Psoas muscle (tissue), 8 donors: ENCODE measurements around the gene HYPK. TPM values are rescaled to one million over a fixed set of nuclear protein-coding genes. Genes with fewer than 3 reads are reported as not detected.

Experiments used
- ATAC-seq, 4 donors: fragments of 200-7000 bp; cut with Tn5 transposase; one replicate each; pipeline ENCODE4 v1.9.1; 2020; ENCODE audit warnings: moderate library complexity in 3 of 4, mild to moderate bottlenecking in 2 of 4
- DNase-seq, 2 donors: peaks; one replicate each; pipeline ENCODE4 v3.0.0-alpha.2; 2020
- H3K27ac ChIP-seq: fragments of 200-600 bp; one replicate; pipeline ENCODE4 v1.8.0; 2022
- H3K27me3 ChIP-seq, 3 donors: fragments of 200-600 bp in 1 of 3; one replicate each; pipeline versions ENCODE4 v1.6.1 to v1.8.0; 2013 to 2022; ENCODE audit warnings: low read length in 2 of 3, mild to moderate bottlenecking in 2 of 3, moderate library complexity in 1 of 3; ENCODE audit not compliant: insufficient read depth in 3 of 3
- H3K36me3 ChIP-seq, 2 donors: fragments of 200-600 bp in 1 of 2; one replicate each; pipeline versions ENCODE4 v1.6.1 to v1.8.0; 2013 to 2022; ENCODE audit warnings: low read depth in 1 of 2, mild to moderate bottlenecking in 1 of 2, moderate library complexity in 1 of 2; ENCODE audit not compliant: insufficient read depth in 1 of 2
- H3K4me1 ChIP-seq: fragments of 200-600 bp; one replicate; pipeline ENCODE4 v1.8.0; 2022
- H3K4me3 ChIP-seq: fragments of 200-600 bp; one replicate; pipeline ENCODE4 v1.8.0; 2022; ENCODE audit warnings: mild to moderate bottlenecking
- H3K9me3 ChIP-seq: fragments of 200-600 bp; one replicate; pipeline ENCODE4 v1.8.0; 2022
- WGBS, 3 donors: extraction: QIAGEN DNeasy Blood & Tissue Kit; methylation state at CpG; one replicate each; pipeline versions ENCODE4 v1.1.6 to v1.1.7; 2013; 5-methylcytosine and 5-hydroxymethylcytosine counted together
- intact Hi-C, 2 donors: fragments of 100-400 bp; cut with DNase I; formaldehyde crosslinking; loops; one replicate each; pipeline versions ENCODE4 v1.11.0 to v1.14.2; 2022
- polyA plus RNA-seq, 3 donors: library from polyadenylated mRNA; stranded (reverse); fragments of 200-250 nt; gene quantifications; one replicate each; pipeline ENCODE4 v1.2.3, GENCODE V29; 2013
- total RNA-seq, 4 donors: library from RNA; stranded (reverse); fragmentation: NEBNext Ultra II Directional in 2 of 4; extraction: Animal tissue kit (Norgen Biotek cat#: 25700) in 2 of 4; gene quantifications; one replicate each; pipeline versions ENCODE4 v1.2.1 to v1.2.4, GENCODE V29; 2021 to 2023
- TF ChIP-seq, protein P1 (sequence below): fragments of 200-600 bp; IDR thresholded peaks from one replicate; pipeline ENCODE4 v1.8.0; 2022; ENCODE audit warnings: antibody characterized with exemption
- donor health status: healthy with polysubstance abuse.
- donor health status: DM: no; HTN: no; CAD: no; lungs with moderate emphysema.
- donor health status: Bipolar disorder and iron deficiency.
- donor health status: healthy.
- donor health status: DM: yes; HTN: yes; CAD: no.
- donor health status: DM: no; HTN: no; CAD: no.
- donor health status: DM: no; HTN: no; CAD: no.
- donor health status: DM: yes; HTN: yes; CAD: no.

The HYPK gene
- total and polyA plus RNA-seq, 7 donors: 0.77 to 36.5 (median 19.1) TPM

DNA sequence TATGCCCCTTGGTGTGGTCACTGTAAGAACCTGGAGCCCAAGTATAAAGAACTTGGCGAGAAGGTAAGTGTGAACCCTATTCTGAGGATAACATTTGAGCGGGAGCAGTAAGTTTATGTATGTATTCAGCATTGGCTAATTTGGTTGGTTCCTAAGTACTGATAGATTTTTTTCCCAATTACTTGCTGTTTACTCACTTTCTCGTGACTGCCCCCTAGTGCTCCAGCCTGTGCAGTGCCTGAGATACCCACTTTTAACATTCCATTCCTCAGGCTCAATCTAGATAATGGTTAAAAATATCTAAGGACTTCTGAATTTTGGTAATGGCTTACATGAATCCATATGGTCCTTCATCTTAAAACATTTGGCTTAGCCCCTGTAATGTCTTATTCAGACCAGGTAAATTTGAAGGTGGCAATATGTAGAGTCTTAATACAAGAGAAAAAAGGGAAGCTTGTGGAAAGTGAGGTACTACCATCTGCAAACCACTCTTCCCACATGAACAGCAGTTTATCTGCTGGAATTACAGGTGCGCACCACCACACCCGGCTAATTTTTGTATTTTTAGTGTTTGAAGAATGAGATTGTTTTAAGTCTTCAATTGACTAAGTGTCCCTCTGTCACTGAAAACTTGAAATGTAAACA, 30.7 kb upstream of the HYPK start:
- peak in 1 of 2 donors; percentile 44 for DNase-seq
- peak in 3 of 4 donors; percentile 54 to 67 (median 54) for ATAC-seq
- Histone ChIP-seq H3K27ac (no peak overlapping the region), H3K4me1 (no peaks in the 10 kb centered on the region), H3K9me3 (no peaks in the 10 kb centered on the region), H3K4me3 (no peak overlapping the region), H3K36me3 (peaks cover 19 to 96% of the 10 kb centered on the region in 2 donors), H3K27me3 (no peaks in the 10 kb centered on the region)
- 76 to 77% (median 76%) methylated on average over 5 of the region's 5 CpGs for WGBS, 3 donors
- TF ChIP-seq, protein P1, sequence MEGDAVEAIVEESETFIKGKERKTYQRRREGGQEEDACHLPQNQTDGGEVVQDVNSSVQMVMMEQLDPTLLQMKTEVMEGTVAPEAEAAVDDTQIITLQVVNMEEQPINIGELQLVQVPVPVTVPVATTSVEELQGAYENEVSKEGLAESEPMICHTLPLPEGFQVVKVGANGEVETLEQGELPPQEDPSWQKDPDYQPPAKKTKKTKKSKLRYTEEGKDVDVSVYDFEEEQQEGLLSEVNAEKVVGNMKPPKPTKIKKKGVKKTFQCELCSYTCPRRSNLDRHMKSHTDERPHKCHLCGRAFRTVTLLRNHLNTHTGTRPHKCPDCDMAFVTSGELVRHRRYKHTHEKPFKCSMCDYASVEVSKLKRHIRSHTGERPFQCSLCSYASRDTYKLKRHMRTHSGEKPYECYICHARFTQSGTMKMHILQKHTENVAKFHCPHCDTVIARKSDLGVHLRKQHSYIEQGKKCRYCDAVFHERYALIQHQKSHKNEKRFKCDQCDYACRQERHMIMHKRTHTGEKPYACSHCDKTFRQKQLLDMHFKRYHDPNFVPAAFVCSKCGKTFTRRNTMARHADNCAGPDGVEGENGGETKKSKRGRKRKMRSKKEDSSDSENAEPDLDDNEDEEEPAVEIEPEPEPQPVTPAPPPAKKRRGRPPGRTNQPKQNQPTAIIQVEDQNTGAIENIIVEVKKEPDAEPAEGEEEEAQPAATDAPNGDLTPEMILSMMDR: peak; percentile 64
- intact Hi-C loops: no loop called here

DNA sequence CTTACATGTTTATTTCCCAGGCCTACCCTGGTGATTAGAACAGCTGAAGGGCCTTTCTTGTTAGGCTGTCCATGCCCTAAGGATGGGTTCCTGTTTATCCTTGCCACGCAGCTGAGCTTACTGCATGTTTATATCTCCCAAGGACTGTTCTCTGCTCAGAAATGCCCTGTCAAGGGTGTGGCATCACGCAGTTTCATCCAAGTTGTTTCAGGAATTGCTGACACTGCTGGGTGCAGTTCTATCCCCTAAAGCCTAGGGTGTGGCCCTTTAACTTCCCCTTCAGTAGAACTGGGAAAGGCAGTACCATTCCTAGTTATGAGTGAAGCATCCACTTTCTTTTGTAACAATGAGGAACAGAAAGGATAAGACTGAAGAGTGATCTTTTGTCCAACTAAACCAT, 28.6 kb upstream of the HYPK start:
- intact Hi-C loops: no loop called here
- 61 to 77% (median 73%) methylated on average over 2 of the region's 2 CpGs for WGBS, 3 donors
- Histone ChIP-seq H3K9me3 (no peaks in the 10 kb centered on the region), H3K4me3 (no peak overlapping the region), H3K4me1 (no peaks in the 10 kb centered on the region), H3K27ac (no peak overlapping the region), H3K36me3 (peaks cover 11 to 75% of the 10 kb centered on the region in 2 donors), H3K27me3 (no peaks in the 10 kb centered on the region)
- ATAC-seq (no peak), DNase-seq (no peak)
- TF ChIP-seq, protein P1: no peak

DNA sequence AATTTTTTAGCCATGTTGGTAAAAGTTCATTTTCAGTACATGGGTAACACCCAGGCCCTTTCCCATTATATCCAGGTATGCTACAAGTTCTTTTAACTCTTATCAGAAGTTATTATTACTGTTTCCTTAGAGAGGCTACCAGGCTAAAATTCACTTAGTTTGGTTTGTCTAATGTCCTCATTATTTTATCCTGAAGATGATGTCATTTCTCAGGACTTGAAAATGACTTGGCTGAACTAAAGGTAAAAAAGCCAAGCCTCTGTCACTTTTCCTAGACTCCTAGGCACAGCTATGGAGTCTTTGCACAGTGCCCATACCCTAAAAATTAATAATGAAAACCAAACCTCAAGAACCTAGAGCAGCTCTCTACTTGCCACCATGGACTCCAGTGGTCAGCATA, 27.8 kb upstream of the HYPK start:
- Histone ChIP-seq H3K36me3 (peaks cover 11 to 67% of the 10 kb centered on the region in 2 donors), H3K4me3 (no peak overlapping the region), H3K9me3 (no peaks in the 10 kb centered on the region), H3K4me1 (no peaks in the 10 kb centered on the region), H3K27me3 (no peaks in the 10 kb centered on the region), H3K27ac (no peak overlapping the region)
- TF ChIP-seq, protein P1: no peak
- ATAC-seq (no peak), DNase-seq (no peak)
- intact Hi-C loops: no loop called here

- 56 to 65% (median 59%) methylated on average over 4 of the region's 4 CpGs for WGBS, 3 donors
- Histone ChIP-seq H3K4me3 (no peak overlapping the region), H3K9me3 (no peaks in the 10 kb centered on the region), H3K27me3 (no peaks in the 10 kb centered on the region), H3K36me3 (peaks cover 5 to 52% of the 10 kb centered on the region in 2 donors), H3K27ac (peak overlapping the region; percentile 9), H3K4me1 (peaks cover 4% of the 10 kb centered on the region)
- TF ChIP-seq, protein P1: no peak
- DNase-seq (no peak), ATAC-seq (no peak)
- intact Hi-C loops: no loop called here
Observed at GRCh38 chr15:43774062-43774461, 26.3 kb upstream of the HYPK start.
